Activated T-cell treated with anti-CD3 and anti-CD28 coated beads, Interleukin-2, amount 50 U/mL, for 24 hours (primary cell): ENCODE data around the gene MRO.

Experiments used
- DNase-seq: peaks from one replicate; pipeline ENCODE4 v3.0.0-alpha.2; 2020
- H3K27ac Mint-ChIP-seq: 2 replicates; pipeline ENCODE4 v1.8.0; 2020; ENCODE audit warnings: mild to moderate bottlenecking, mixed read lengths
- H3K27me3 Mint-ChIP-seq: 2 replicates; pipeline ENCODE4 v1.8.0; 2020; ENCODE audit warnings: mixed read lengths
- H3K36me3 Mint-ChIP-seq: 2 replicates; pipeline ENCODE4 v1.8.0; 2020; ENCODE audit warnings: low read depth, mixed read lengths
- H3K4me1 Mint-ChIP-seq: 2 replicates; pipeline ENCODE4 v1.8.0; 2020; ENCODE audit warnings: low read depth, mixed read lengths
- H3K4me3 Mint-ChIP-seq: 2 replicates; pipeline ENCODE4 v1.8.0; 2020; ENCODE audit warnings: mild to moderate bottlenecking, moderate library complexity, mixed read lengths
- H3K9me3 Mint-ChIP-seq: 2 replicates; pipeline ENCODE4 v1.8.0; 2020; ENCODE audit warnings: mixed read lengths

Gene MRO

DNA sequence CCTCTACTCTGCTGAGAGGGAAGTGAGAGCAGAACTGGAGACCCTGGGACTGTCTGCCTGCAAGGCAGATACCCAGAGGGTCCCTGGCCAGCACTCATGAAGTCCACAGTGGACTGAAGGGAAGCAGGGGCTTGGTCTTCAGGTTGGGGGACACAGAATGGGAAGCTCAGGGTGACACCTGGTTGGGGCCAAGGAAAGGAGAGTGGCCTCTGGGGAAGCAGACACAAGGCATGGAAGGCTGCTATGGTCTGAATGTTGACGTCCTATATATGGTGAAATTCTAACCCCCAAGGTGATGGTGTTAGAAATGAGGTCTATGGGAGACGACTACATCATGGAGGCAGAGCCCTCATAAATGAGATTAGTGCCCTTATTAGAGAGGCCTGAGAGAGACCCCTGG, 69.3 kb downstream of the MRO start:
- Mint-ChIP-seq H3K36me3 (no peaks in the 10 kb centered on the region), H3K9me3 (no peaks in the 10 kb centered on the region), H3K4me1 (no peaks in the 10 kb centered on the region), H3K27ac (no peak overlapping the region), H3K27me3 (peaks cover 50% of the 10 kb centered on the region), H3K4me3 (no peak overlapping the region)
- DNase-seq = no peak

DNA sequence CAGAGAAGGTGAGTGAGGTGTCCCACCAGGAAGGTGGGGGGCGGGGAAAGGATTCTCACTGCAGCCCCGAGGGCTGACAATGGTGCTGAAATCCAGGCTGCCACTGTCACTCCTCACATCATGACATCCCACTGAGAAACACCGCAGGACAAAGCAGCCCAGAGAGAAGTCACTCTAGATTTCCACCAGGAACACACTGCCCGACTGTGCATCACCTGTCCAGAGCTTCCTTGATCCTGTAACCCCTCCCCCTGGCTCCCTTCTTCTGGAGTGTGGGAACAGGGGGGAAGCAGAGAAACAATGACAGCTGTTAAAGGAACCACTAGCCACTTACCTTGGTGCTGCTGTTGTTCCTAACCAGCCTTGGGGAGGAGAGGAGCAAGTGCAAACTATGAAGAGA, 69.9 kb downstream of the MRO start:
- Mint-ChIP-seq H3K27ac (no peak overlapping the region), H3K36me3 (no peaks in the 10 kb centered on the region), H3K4me3 (no peak overlapping the region), H3K4me1 (no peaks in the 10 kb centered on the region), H3K27me3 (peaks cover 50% of the 10 kb centered on the region), H3K9me3 (no peaks in the 10 kb centered on the region)
- no peak for DNase-seq

DNA sequence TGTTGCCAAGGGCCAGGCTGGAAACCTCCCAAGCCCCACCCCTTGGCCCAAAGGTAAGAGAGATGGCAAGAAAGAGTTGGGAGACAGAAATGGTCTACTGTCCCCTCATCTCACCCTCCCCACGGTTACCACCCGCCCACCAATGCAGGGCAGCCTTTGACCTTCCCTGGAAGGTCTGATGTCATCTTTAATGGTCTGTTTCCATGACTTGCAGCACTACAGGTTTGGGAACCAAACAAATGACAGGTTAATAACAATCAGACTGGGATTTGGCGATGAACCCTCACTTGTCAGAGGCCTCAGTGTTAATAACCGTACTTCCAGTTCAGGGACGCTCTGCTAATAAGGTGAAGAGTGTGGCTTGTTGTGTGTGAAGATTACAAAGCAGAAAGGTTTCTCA, 70.4 kb downstream of the MRO start:
- peaks cover 45% of the 10 kb centered on the region for H3K27me3 Mint-ChIP-seq
- DNase-seq = no peak
- no peaks in the 10 kb centered on the region for H3K4me1 Mint-ChIP-seq
- H3K9me3 Mint-ChIP-seq = no peaks in the 10 kb centered on the region
- H3K4me3 Mint-ChIP-seq = no peak overlapping the region
- H3K27ac Mint-ChIP-seq = no peak overlapping the region
- no peaks in the 10 kb centered on the region for H3K36me3 Mint-ChIP-seq

GRCh38 chr18:50748243-50749229, 71.3 kb downstream of the MRO start:
- Mint-ChIP-seq H3K4me1 (no peaks in the 10 kb centered on the region), H3K27ac (no peak overlapping the region), H3K9me3 (no peaks in the 10 kb centered on the region), H3K36me3 (no peaks in the 10 kb centered on the region), H3K27me3 (peaks cover 40% of the 10 kb centered on the region), H3K4me3 (no peak overlapping the region)
- DNase-seq = no peak

GRCh38 chr18:50747849-50748242, 72.0 kb downstream of the MRO start:
- Mint-ChIP-seq H3K4me3 (no peak overlapping the region), H3K27me3 (peaks cover 40% of the 10 kb centered on the region), H3K27ac (no peak overlapping the region)

GRCh38 chr18:50745945-50746344, 73.9 kb downstream of the MRO start:
- Mint-ChIP-seq H3K4me1 (no peaks in the 10 kb centered on the region), H3K4me3 (no peak overlapping the region)

More at GRCh38 chr18:50747849-50748242, 72.0 kb downstream of the MRO start:
- no peaks in the 10 kb centered on the region for H3K36me3 Mint-ChIP-seq
- H3K9me3 Mint-ChIP-seq = no peaks in the 10 kb centered on the region
- no peak for DNase-seq
- no peaks in the 10 kb centered on the region for H3K4me1 Mint-ChIP-seq

More at GRCh38 chr18:50745945-50746344, 73.9 kb downstream of the MRO start:
- no peak for DNase-seq
- Mint-ChIP-seq H3K9me3 (no peaks in the 10 kb centered on the region), H3K27ac (no peak overlapping the region), H3K27me3 (peaks cover 28% of the 10 kb centered on the region), H3K36me3 (no peaks in the 10 kb centered on the region)
